GM19240 (cell line): ENCODE measurements around the gene CCDC50.

Experiments
- DNase-seq: peaks from one replicate; pipeline ENCODE4 v3.0.0; 2011; ENCODE audit warnings: low spot score; ENCODE audit not compliant: insufficient read length

The CCDC50 gene

DNA sequence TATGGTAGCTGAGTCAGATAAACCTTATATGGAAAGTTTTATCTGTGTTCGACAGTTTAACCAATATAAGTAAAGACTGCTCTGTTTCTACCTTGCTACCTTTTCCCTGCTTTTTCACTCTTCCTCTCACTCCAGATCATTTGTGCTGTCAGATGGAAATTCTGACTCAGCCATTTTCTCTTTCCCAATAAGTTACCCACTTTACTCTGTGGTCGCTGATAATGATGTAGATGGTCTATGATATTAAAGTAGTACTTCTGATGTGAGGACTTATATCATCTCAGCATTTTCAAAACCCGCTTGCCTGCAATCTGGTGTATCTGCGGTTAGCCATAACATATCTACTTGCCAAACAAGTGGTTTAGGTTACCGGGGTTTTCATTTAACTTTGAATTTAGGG is 16.1 kb downstream of the CCDC50 start:
- no peak for DNase-seq

- DNase-seq: no peak
Measured at GRCh38 chr3:191347228-191347627, 18.0 kb downstream of the CCDC50 start.

- no peak for DNase-seq
Measured at GRCh38 chr3:191348098-191348497, 18.9 kb downstream of the CCDC50 start.

GRCh38 chr3:191350396-191351090 is 21.3 kb downstream of the CCDC50 start:
- DNase-seq: no peak

DNA sequence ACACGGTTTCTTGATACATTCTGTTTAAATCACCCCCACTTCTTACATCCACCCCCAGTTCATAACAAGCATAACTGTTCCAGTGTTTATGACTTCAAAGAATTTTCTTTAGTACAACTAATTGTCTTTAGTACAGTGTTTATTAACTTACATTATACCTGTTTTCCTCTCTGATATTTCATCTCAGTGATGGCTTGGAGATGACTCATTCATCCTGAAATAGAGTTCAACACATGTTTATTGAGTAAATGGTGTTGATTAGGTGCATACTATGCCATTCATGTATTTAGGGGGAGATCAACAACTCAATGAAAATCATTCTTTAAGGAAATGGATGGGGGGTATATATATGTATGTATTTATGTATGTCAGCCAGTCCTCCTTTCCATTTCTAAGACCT is 22.8 kb downstream of the CCDC50 start:
- DNase-seq: no peak

DNA sequence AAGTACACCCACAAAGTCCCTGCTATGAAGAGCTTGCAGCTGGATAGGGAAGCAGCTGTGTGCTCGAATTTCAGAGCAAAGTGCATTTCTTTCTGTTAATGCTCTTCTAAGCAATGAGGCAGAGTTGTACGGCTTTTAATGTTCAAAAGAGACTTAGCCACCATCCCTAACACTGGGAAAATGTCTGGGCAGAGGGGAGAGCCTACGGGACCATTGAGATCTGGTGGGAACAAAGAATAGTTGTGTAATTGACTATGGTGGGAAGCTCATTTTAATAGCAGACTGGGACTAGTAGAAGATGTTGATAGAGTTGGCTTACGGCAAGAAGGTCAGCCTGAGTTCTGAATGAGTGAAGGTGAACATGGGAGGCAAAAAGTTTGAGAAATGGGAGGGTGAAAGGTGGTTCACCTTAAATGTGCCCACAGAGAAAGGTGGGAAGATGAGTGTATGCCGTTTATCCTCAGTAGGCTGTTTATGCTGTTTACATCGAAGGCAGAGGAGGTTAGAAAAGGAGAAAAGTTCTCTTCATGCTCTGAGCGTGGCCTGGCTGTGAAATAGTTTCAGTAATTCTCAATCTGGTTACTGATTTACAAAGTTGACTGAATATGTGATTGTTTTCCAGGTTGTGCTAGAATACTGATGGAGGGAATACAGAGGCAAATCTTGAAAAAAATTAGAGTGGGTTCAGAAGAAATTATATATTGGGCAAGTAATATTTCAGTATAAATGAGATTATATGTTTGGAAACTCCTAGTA is 24.0 kb downstream of the CCDC50 start:
- no peak for DNase-seq

DNA sequence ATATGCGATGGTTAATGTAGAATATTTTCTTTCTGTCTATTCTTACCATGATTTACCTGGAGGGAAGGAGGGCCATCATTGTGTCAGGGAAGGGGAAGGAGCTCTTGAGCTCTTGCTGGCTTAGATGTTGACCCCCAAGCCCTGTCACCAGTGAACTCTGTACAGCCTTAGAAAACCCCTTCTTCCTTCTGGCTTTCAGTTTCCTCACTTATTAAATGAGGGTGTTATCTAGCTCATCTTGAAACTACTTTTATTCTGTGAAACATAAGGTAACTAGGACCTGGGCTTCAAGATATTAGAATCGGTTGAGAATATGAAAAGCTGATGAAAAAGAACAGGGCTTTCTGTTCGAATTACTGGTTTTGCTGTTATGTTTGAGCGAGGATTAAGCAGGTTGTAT is 26.2 kb downstream of the CCDC50 start:
- DNase-seq: no peak

- DNase-seq: no peak
Measured at GRCh38 chr3:191356631-191357439, 27.6 kb downstream of the CCDC50 start.

- DNase-seq: no peak
Measured at GRCh38 chr3:191357909-191358308, 28.7 kb downstream of the CCDC50 start.

DNA sequence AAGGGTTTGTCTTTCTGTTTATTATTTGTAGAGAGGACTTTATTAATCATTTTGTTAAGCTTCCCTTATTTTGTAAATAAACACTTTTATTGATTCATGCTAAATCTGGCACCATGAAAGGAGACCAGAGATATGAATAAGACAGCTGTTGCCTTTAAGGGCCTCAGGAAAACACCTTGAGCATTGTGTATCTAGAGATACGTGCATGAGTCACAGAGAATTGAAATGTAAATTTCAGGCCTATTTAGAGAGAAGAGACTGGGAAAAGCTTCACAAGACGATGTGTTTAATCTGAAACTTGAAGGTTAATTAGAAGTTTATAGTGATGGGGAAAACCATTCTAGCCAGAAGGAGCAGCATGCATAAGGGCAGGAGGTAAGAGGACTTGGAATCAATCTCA is 29.7 kb downstream of the CCDC50 start:
- DNase-seq: no peak

GRCh38 chr3:191360620-191361019 is 31.4 kb downstream of the CCDC50 start:
- no peak for DNase-seq

- no peak for DNase-seq
Measured at GRCh38 chr3:191361456-191361855, 32.3 kb downstream of the CCDC50 start.

- no peak for DNase-seq
Measured at GRCh38 chr3:191362037-191362436, 32.8 kb downstream of the CCDC50 start.

GRCh38 chr3:191362524-191363090 is 33.4 kb downstream of the CCDC50 start:
- DNase-seq: no peak

DNA sequence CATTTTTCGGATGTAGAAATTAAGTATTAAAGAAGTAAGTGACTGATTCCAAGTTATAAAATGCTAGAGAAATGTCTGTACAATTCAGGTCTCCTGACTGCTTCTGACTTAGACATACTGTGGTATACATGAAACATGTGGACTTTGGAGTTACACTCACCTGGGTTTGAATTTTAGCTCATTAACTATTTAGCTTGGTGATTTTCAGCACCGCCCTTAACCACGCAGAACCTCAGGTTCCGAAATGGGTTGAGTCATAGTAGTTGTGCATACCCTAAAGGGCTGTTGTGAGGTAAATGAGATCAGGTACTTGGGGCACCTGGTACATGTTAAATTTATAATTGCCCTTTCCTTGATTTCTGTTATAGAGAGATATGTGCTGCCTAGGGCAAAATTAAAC is 34.0 kb downstream of the CCDC50 start:
- DNase-seq: no peak

GRCh38 chr3:191366675-191367074 is 37.5 kb downstream of the CCDC50 start:
- no peak for DNase-seq

DNA sequence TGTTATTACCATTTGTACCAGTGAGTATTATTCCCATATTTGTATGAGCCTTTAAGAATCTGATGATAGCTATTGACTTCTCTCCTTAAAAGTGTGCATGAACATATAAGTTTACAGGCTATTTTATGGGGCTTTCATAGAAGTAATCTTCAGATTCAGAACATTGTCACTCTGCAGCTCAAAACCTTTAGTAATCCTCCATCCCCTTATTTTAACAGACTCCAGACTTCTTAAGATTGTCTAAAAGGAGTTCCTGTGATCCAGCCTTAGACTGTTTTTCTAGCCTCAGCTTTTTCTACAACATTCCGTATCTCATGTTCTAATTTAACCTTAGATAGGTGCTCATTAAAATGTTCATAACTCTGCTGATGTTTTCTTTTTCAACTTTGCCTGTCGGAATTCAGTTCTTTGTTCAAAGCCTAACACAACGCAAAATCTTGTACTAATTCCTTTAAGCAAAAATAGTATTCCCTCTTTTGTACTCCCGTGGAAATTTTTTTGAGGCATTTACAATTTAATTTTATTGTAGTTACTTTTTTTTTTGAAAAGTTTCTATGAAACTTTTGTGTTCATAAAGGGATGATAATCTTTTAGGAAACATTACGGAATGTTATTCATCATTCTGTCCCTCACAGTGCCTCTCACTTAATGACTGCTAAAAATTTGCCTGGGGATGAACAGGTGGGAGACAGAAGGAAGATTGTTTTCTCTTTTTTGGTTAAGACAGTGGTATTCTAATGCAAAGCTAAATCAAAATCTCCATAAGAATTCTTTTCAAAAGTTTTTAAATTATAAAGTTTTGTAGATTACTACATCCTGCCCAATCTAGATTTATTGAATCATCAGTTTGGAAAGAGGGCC is 39.8 kb downstream of the CCDC50 start:
- DNase-seq: no peak

GRCh38 chr3:191369616-191370010 is 40.4 kb downstream of the CCDC50 start:
- no peak for DNase-seq

- DNase-seq: no peak
Measured at GRCh38 chr3:191372122-191372521, 42.9 kb downstream of the CCDC50 start.

GRCh38 chr3:191373327-191373726 is 44.1 kb downstream of the CCDC50 start:
- DNase-seq: no peak
